Measurements from ENCODE around the gene BHLHE23. TPM values are rescaled to one million over a fixed set of nuclear protein-coding genes. Genes with fewer than 3 reads are reported as not detected.
"Not testable (repeated sequence)": the region's sequence is repeated elsewhere in the genome, so short reads cannot be mapped to it uniquely, and the experiment has no call there.

Gene BHLHE23
- total and polyA plus RNA-seq, 3 experiments from 2014 or later, result not detected

DNA sequence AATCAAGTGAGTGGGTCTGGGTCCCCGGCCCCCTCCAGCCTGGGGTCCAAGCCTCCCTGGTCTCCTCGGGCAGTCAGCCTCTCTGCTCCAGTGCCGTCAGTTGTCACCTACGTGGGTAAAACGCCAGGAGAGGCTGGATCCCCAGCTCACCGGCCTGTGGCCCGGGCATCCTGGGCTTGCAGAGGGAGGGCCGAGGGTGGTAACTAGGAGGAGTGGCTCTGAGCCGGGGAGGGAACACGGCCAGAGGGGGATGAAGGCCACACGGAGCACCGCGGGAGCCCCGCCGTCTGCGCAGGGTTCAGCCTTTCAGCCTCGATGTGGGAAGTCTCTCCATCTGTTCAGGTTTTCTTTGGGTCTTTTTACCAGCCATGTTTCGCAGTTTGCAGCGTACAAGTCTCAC lies 29.5 kb upstream of the BHLHE23 start:
- H3K9me3 Mint-ChIP-seq, result no peaks in the 10 kb centered on the region

DNA sequence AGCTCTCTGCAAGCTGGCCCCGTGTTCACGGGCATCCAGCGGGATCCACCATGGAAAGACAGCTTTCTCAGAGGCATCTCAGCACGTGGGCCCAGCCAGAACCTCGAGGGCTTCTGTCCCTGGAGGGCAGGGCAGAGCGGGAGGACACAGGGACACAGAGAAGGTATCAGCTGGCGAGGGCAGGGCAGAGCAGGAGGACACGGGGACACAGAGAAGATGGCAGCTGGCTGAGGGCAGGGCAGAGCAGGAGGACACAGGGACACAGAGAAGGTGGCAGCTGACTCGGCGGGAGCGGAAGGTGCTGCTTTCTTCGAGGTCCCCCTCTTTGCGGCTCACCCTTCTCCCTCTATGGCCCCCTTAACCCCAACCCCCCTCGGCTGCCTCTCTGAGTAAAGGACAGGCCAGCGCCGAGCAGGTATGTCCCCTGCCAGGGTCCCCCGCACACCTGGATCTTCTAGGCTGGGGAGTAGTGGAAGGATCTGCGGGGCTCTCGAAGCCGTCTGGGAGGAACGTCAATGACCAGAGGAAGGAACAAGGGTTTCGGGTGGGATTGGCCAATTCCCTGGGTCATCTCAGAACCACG lies 28.9 kb upstream of the BHLHE23 start:
- Histone ChIP-seq H3K27me3 (ENCODE audit: insufficient read depth, low read length, poor library complexity, severe bottlenecking) (no peaks in the 10 kb centered on the region), H3K4me3 (ENCODE audit: low read length) (no peak overlapping the region), H3K36me3 (ENCODE audit: insufficient read depth, low read length) (no peaks in the 10 kb centered on the region), H3K27ac (ENCODE audit: low read depth, low read length) (no peak overlapping the region), H3K9me3 (ENCODE audit: low read length) (no peaks in the 10 kb centered on the region), H3K4me1 (ENCODE audit: insufficient read depth, low read length) (peaks cover 5% of the 10 kb centered on the region)
- CTCF ChIA-PET, result no interaction called here
- Mint-ChIP-seq H3K4me1 (peaks cover 8 to 9% (median 8%) of the 10 kb centered on the region in 3 donors), H3K27me3 (peaks cover 6 to 44% of the 10 kb centered on the region in 2 donors), H3K4me3 (no peak overlapping the region), H3K36me3 (no peaks in the 10 kb centered on the region), H3K9me3 (no peaks in the 10 kb centered on the region), H3K27ac (no peak overlapping the region)
- DNase-seq, result peak in 1 of 5 donors; percentile 17
- POLR2A ChIA-PET, result no interaction called here

More for the DNA sequence above, 29.5 kb upstream of the BHLHE23 start:
- Histone ChIP-seq H3K4me1 (ENCODE audit: insufficient read depth, low read length) (peaks cover 5% of the 10 kb centered on the region), H3K4me3 (ENCODE audit: low read length) (no peak overlapping the region), H3K27me3 (ENCODE audit: insufficient read depth, low read length, poor library complexity, severe bottlenecking) (no peaks in the 10 kb centered on the region), H3K9me3 (ENCODE audit: low read length) (no peaks in the 10 kb centered on the region), H3K27ac (ENCODE audit: low read depth, low read length) (no peak overlapping the region), H3K36me3 (ENCODE audit: insufficient read depth, low read length) (no peaks in the 10 kb centered on the region)
- Mint-ChIP-seq H3K27ac (no peak overlapping the region), H3K36me3 (no peaks in the 10 kb centered on the region), H3K27me3 (peaks cover 9 to 48% of the 10 kb centered on the region in 2 donors), H3K4me1 (peaks cover 8 to 9% (median 8%) of the 10 kb centered on the region in 3 donors), H3K4me3 (no peak overlapping the region)
- DNase-seq, result peak in 1 of 5 donors; percentile 30
- CTCF ChIA-PET, result no interaction called here
- POLR2A ChIA-PET, result no interaction called here

DNA sequence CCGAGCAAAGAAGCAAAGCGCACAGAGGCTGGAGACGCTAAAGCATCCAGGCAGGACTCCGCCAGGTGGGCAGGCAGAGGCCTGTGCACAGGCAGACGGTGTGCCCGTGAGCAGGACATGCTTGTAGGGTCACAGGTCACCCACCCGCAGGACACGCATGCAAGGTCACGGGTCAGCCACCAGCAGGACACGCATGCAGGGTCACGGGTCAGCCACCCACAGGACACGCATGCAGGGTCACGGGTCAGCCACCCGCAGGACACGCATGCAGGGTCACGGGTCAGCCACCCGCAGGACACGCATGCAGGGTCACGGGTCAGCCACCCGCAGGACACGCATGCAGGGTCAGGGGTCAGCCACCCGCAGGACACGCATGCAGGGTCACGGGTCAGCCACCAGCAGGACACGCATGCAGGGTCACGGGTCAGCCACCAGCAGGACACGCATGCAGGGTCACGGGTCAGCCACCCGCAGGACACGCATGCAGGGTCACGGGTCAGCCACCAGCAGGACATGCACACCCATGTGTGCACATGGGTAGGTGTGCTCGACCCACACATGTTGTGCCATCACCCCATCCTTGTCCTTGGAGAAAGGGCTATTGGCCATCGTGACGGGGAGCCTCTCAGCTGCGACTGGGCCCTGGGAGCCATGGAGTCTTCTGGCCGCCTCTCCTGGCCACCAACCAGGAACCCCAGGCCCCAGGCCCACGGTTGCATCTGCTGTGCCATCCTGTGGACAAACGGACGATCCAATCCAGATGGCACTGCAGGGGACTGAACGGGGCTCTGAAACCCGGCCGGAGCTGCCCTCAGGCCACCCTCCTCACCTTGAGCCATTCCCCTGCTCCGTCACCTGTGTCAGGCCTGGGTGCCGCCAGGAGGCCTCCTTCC lies 28.2 kb upstream of the BHLHE23 start:
- H3K4me1 Mint-ChIP-seq; H3K4me3 Mint-ChIP-seq; H3K27ac ChIP-seq (ENCODE audit: low read depth, low read length); H3K4me1 ChIP-seq (ENCODE audit: insufficient read depth, low read length); H3K27ac Mint-ChIP-seq; H3K36me3 Mint-ChIP-seq; H3K9me3 Mint-ChIP-seq; CTCF ChIA-PET; H3K36me3 ChIP-seq (ENCODE audit: insufficient read depth, low read length); H3K4me3 ChIP-seq (ENCODE audit: low read length); POLR2A ChIA-PET; H3K27me3 ChIP-seq (ENCODE audit: insufficient read depth, low read length, poor library complexity, severe bottlenecking); H3K9me3 ChIP-seq (ENCODE audit: low read length): not testable (repeated sequence)
- H3K27me3 Mint-ChIP-seq, result peaks cover 4 to 39% of the 10 kb centered on the region in 2 donors
- DNase-seq, result peak in 1 of 5 donors; percentile 42

DNA sequence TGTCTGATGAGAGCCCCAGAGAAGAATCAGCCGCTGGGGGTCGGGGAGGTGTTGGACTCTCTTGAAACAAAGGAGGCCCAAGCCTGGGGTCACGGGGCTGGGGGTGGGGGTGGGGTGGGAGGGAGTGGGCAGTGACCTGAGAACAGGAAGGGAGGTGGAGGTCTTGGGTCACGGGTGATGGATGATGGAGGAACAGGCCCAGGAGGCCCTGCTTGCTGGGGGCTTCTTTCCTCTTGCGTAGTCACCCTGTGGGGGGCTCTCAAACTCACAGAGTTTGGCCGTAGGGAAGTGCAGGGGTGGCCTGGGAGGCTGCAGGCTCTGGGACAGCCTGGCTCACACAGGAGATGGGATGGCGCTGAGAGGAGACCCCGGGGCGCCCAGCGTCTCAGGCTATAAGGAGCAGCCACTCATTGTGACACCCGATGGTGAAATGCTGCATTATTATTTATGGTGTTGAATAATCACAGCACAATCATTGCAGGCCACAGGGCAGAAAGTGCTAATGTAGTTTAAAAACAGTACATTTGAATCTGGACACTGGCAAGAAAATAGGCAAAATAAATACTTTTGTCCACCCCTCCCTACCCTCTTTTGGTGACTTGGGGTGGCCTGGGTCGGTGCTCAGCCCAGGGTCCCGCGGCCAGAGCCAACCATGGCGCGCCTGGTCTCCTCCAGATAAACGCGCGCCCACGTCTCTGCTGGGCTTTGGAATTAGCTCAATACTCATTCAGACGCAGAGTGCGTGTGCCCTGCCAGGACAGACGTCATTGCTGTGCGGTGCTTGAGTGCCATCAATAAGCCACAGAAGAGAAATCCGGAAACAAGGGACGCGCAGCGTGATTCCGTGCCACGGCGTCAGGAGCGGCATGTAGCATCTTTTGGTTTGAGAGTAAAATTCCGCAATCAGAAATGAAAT lies 27.3 kb upstream of the BHLHE23 start:
- ChIA-PET CTCF (no interaction called here), POLR2A (no interaction called here)
- peaks cover 4 to 39% of the 10 kb centered on the region in 2 donors for H3K27me3 Mint-ChIP-seq

DNA sequence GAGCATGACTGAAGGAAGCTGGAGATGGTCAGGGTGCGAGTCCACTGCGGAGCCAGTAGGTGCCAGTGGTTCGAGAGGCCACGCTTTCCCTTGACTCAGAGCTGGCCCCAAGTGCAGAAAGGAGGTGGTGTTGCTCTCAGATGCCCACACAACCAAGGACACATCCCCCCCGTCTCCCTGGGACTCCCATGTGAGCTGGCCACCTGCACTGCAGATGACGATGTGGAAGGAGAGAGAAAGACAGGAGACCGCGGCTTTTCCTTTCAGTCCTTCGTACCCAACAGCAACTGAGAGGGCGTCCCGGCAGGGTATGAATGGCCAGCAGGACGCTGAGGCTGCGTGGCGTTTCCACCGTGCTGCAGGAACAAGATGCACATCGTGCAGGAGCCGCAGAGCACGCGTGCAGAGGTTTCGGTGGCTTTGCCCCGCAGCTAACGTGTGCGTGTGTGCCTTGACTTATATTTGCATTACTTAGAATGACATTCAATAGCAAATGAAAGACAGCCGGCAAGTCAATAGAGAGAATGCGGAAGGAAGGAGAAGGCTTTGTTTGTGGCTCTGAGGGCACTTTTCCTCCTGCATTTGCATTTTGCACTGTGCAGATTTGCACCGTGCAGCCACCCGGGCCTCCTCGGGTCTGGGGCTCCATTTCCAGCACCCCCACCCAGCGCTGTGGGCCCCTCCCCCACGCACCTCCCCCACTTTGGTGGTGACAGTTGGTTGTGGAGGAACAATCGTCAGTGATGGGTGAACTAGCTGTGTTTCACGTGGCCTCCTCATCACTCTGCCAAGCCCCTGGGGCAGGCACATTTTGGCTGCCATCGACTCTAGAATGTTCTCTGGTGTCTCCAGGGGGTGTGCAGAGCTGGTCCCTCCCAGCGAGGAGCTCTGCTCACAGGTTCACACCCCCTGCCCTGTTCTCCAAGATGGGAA lies 26.4 kb upstream of the BHLHE23 start:
- peak overlapping the region in 6 of 7 donors; percentile 62 to 79 (median 69) for H3K4me3 Mint-ChIP-seq
- peaks cover 4 to 36% of the 10 kb centered on the region in 2 donors for H3K27me3 Mint-ChIP-seq
- CTCF ChIA-PET, result no interaction called here
- Histone ChIP-seq H3K36me3 (ENCODE audit: insufficient read depth, low read length) (no peaks in the 10 kb centered on the region), H3K27me3 (ENCODE audit: insufficient read depth, low read length, poor library complexity, severe bottlenecking) (no peaks in the 10 kb centered on the region), H3K27ac (ENCODE audit: low read depth, low read length) (no peak overlapping the region), H3K9me3 (ENCODE audit: low read length) (no peaks in the 10 kb centered on the region), H3K4me3 (ENCODE audit: low read length) (peak overlapping the region; percentile 12), H3K4me1 (ENCODE audit: insufficient read depth, low read length) (peaks cover 9% of the 10 kb centered on the region)
- H3K4me1 Mint-ChIP-seq, result peaks cover 8 to 23% (median 8%) of the 10 kb centered on the region in 3 donors
- no peak overlapping the region for H3K27ac Mint-ChIP-seq
- no peaks in the 10 kb centered on the region for H3K36me3 Mint-ChIP-seq
- H3K9me3 Mint-ChIP-seq, result no peaks in the 10 kb centered on the region
- DNase-seq, result peak in 1 of 5 donors; percentile 30
- POLR2A ChIA-PET, result no interaction called here

More for the DNA sequence above, 27.3 kb upstream of the BHLHE23 start:
- H3K4me1 ChIP-seq (ENCODE audit: insufficient read depth, low read length), result peaks cover 9% of the 10 kb centered on the region
- Mint-ChIP-seq H3K27ac (no peak overlapping the region), H3K36me3 (no peaks in the 10 kb centered on the region), H3K4me1 (peaks cover 8 to 17% (median 8%) of the 10 kb centered on the region in 3 donors), H3K4me3 (no peak overlapping the region), H3K9me3 (no peaks in the 10 kb centered on the region)
- no peaks in the 10 kb centered on the region for H3K9me3 ChIP-seq (ENCODE audit: low read length)
- DNase-seq, result peak in 1 of 5 donors; percentile 33
- H3K27me3 ChIP-seq (ENCODE audit: insufficient read depth, low read length, poor library complexity, severe bottlenecking), result no peaks in the 10 kb centered on the region
- H3K27ac ChIP-seq (ENCODE audit: low read depth, low read length), result no peak overlapping the region
- H3K4me3 ChIP-seq (ENCODE audit: low read length), result no peak overlapping the region
- no peaks in the 10 kb centered on the region for H3K36me3 ChIP-seq (ENCODE audit: insufficient read depth, low read length)

DNA sequence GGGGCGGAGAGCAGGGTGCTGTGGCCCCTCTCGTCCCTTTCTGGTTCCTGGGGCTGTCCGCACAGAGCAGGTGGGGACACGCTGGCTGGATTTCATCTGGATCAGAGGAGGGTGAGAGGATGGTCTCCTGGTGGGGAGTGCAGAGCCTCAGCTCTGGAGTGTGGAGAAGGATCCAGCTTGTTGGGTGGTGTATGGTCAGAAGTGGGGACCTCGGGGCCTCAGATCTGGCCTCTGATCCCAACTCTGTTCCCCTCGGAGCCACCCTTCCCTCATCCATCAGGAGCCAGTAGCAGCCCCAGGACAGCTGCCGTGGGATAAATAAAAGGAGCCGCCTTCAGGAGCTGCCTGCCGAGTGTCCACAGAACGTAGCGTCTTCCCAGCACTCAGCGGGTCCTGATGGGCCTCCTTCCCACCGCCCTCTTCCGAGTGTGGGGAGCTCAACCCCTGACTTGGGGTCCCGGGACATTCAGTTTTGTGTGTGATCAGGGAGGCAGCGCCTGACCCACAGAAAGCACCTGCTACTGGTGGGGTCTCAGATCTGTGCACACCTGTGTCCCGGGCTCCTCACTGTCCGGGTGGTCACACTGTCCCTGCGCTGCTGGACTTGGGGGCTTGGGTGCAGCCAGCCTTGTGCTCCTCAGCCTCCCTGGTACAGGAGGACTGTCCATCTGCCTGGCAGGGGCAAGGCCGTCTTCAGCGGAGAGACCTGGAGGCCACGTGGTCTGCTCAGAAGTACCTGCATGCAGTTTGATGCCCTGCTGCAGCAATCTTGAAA lies 25.4 kb upstream of the BHLHE23 start:
- H3K27me3 Mint-ChIP-seq, result peaks cover 6 to 38% of the 10 kb centered on the region in 2 donors
- H3K36me3 Mint-ChIP-seq, result no peaks in the 10 kb centered on the region
- H3K4me1 Mint-ChIP-seq, result peaks cover 8 to 30% (median 8%) of the 10 kb centered on the region in 3 donors
- Histone ChIP-seq H3K36me3 (ENCODE audit: insufficient read depth, low read length) (no peaks in the 10 kb centered on the region), H3K27ac (ENCODE audit: low read depth, low read length) (no peak overlapping the region), H3K27me3 (ENCODE audit: insufficient read depth, low read length, poor library complexity, severe bottlenecking) (no peaks in the 10 kb centered on the region), H3K4me3 (ENCODE audit: low read length) (no peak overlapping the region), H3K9me3 (ENCODE audit: low read length) (no peaks in the 10 kb centered on the region), H3K4me1 (ENCODE audit: insufficient read depth, low read length) (peaks cover 9% of the 10 kb centered on the region)
- CTCF ChIA-PET, result no interaction called here
- no peak overlapping the region for H3K27ac Mint-ChIP-seq
- H3K9me3 Mint-ChIP-seq, result no peaks in the 10 kb centered on the region
- peak overlapping the region in 1 of 7 donors; percentile 70 for H3K4me3 Mint-ChIP-seq
- POLR2A ChIA-PET, result no interaction called here
- DNase-seq, result peak in 1 of 5 donors; percentile 39
